Stimulated activated CD8-positive, alpha-beta memory T cell treated with anti-CD3 and anti-CD28 coated beads, Interleukin-12 subunit alpha, Interleukin-12 subunit beta, amount 100 ng/mL, for 24 hours (primary cell): Measurements from ENCODE around the gene HACD4.

Experiments used
- DNase-seq: peaks from one replicate; pipeline ENCODE4 v3.0.0-alpha.2; 2020; ENCODE audit errors: extremely low read depth

The HACD4 gene

DNA sequence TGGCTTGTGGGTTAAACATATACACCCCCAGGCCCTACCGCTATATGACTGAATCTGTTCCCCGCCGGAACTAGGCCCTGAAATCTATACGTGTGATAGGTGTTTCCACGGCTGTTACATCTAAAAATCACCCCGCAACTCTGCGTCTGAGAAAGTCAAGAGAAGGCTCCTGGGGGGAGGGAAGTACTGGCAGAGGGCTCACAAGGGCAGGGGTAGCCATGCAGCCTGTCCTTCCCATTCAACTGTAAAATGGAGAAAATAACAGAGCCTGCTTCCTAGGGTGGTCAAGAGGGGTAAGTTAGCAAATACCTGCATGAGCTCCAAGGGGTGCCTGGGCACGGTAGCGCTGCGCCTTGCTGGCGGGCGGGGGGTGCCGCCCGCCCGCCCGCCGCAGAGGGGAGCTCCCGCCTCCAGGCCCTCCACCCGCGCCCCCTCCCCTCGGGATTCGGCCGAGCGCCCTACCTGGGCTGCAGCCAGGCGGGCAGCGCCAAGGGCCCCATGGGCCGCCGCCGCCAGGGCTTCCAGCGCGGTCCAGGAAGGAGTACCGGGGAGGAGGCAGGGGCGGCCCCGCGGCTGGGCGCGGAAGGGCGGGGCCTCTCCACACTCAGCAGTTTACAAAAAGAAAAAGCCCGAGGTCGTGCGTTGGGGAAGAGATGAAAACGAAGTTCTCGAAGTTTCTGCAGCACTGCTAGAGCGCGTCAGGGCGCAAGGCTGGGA is at the start of gene HACD4:
HACD4 (minus strand) TSS at position 550 of the 717 bp plus-strand sequence; CDS start at position 500, 50 bp downstream.
- peak; percentile 3 for DNase-seq

DNA sequence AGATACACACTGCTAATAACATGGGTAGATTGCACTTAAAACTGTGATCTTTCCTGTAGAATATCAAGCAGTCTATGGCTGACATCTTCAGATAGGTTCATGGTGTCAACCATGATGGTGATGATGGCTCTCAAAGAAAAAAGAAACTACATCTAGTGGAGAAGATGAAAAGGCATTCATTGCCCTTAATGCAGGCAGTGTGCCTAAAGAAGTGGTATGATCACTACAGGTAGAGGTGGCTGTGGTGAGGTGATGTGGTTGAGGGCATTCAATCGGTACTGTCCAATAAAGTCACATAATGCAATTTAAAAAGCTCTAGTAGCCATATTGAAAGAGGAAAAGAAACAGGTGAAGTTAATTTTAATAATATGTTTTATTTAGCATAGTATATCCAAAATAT is 49.4 kb upstream of the HACD4 start:
- DNase-seq = no peak

- no peak for DNase-seq
Observed at GRCh38 chr9:21078702-21079101, 47.3 kb upstream of the HACD4 start.

- no peak for DNase-seq
Observed at GRCh38 chr9:21077781-21078180, 46.3 kb upstream of the HACD4 start, which contains the start of gene IFNB1. IFNB1 (minus strand) TSS chr9:21077942; CDS start chr9:21077869, 73 bp downstream.

GRCh38 chr9:21075484-21075883 is 44.0 kb upstream of the HACD4 start:
- no peak for DNase-seq

- DNase-seq = no peak
Observed at GRCh38 chr9:21070906-21071305, 39.5 kb upstream of the HACD4 start.

DNA sequence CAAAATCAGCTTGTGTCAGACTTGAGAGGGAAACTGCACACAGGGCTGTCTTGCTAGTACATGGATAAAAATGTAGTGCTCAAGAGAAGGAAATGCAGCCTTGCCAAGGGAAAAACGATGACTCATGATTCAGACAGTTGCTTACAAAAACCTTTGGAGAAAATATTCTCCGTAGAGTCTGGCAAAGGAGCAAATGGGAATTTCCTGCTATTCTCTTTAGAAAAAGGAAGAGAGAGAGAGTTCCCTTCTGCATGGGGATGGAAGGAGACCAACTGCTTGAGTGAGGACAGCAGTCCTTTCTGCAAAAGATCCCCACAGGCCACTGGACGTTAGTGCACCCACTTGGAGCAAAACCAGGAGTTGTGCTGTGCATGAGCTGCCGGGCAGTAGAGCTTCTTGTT is 38.7 kb upstream of the HACD4 start:
- no peak for DNase-seq

- no peak for DNase-seq
Observed at GRCh38 chr9:21060919-21061561, 29.6 kb upstream of the HACD4 start.

- no peak for DNase-seq
Observed at GRCh38 chr9:21056931-21057330, 25.5 kb upstream of the HACD4 start.

GRCh38 chr9:21053851-21054250 is 22.4 kb upstream of the HACD4 start:
- DNase-seq = no peak

DNA sequence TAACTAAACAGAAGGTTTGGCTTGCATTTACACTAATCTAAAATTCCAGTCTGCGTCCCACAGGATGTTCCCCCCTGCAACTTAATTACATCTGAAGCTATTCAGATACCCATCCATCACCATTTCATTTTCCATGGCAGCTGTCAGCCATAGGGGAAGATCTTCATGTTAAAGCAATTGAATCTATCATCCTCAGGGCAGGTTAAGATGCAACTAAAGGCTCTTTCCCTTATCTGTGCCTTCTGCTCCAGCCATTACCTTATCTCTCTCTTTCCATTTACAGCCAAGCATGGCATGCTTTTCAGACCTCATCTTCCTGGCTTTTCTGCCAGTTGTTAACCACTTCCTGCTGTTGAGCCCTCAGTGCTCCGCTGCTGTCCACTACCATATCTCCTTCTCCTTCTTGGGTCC is 15.8 kb upstream of the HACD4 start:
- DNase-seq = no peak

DNA sequence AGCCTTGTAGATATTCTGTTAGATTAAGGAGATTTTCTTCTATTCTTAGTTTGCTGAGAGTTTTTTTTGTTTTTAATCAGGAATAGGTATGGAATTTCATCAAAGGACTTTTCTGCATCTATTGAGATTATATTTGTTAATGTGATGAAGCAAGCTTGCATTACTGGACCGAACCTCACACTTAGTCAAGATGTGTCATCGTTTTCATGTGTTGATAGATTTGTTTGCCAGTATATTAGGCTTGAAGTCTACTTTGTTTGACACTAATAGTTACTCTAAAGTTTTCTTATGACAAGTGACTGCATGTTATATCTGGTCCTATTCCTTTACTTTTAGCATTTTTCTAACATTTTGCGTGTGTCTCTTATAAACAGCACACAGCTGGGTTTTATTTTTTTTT is 12.4 kb upstream of the HACD4 start:
- no peak for DNase-seq

GRCh38 chr9:21042466-21042865 is 11.0 kb upstream of the HACD4 start:
- DNase-seq = no peak

DNA sequence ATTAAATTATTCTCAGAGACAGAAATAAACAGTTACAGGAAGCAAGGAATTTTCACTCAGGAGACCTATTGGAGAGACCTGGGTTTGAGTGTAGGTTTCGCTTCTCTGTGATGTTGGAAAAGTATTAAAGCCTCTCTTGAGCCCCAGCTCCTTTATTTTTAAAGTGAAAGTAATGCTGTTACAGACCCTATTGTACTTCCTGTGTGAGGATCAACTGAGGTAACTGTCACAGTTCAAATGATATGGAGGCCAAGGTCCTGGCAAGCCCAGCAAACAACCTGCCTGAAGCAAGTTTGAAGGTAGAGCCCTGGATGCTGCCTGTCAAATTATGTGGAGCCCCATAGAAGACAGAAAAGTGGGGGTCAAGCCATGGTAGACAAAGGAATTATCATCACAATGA is 7.9 kb upstream of the HACD4 start:
- no peak for DNase-seq

- DNase-seq = no peak
Observed at GRCh38 chr9:21037278-21037677, 5.8 kb upstream of the HACD4 start.

GRCh38 chr9:21031808-21032183 is 356 bp upstream of the HACD4 start:
- DNase-seq = no peak

- DNase-seq = no peak
Observed at GRCh38 chr9:21030389-21031035, 928 bp downstream of the HACD4 start.

- no peak for DNase-seq
Observed at GRCh38 chr9:21029661-21030060, 1.8 kb downstream of the HACD4 start.

DNA sequence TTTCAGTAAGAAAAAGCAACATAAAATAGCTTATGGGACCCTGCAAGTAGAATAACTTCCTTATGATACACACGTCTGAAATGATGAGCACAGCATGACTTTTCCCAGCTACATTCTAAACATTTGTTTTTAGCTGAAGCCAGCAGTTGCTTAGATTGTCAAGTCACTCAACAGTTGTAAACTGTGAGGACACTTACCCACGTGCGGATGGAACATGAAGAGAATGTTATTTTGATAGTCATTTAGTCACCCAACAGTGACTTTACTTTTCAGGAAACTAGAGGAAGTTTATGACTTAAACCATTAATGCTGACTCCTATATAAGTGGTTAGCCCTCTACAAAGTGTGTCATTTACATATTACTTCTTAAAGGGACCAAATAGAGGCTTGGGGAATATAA is 3.0 kb downstream of the HACD4 start:
- DNase-seq = no peak

DNA sequence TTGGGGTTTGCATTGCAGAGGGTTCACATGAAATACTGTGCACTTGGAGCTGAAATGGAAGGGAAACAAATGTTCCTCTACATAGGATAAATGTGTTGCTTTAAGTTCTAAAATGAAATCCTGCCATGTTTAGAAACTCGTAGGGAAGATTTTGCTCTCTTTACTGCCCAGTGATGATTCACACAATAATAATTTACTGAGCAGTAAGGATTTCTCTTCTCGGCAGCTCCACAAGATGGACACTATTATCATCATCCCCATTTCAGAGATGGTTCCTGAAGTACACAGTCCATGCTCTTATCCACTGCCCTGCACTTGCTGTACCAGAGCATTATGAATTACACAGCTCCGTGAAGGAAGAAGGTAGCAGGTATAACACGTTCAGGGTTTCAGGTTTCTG is 4.1 kb downstream of the HACD4 start:
- no peak for DNase-seq

GRCh38 chr9:21023861-21024260 is 7.6 kb downstream of the HACD4 start:
- no peak for DNase-seq

- DNase-seq = no peak
Observed at GRCh38 chr9:21018177-21018576, 13.3 kb downstream of the HACD4 start.
